GM21390 (cell line): Measurements from ENCODE around the gene MSH6.
"Not testable (repeated sequence)": the region's sequence is repeated elsewhere in the genome, so short reads cannot be mapped to it uniquely, and the experiment has no call there.

ENCODE experiments used
- ATAC-seq: cut with Tn5 transposase; IDR thresholded peaks from one replicate; pipeline ENCODE4 v1.9.1; 2021; ENCODE audit not compliant: unreplicated experiment

Gene MSH6

GRCh38 chr2:47838249-47838648 is 55.3 kb downstream of the MSH6 start:
- ATAC-seq, result no peak

GRCh38 chr2:47838686-47839085 is 55.7 kb downstream of the MSH6 start:
- no peak for ATAC-seq

- no peak for ATAC-seq
Measured at GRCh38 chr2:47842846-47843245, 59.9 kb downstream of the MSH6 start.

- ATAC-seq, result no peak
Measured at GRCh38 chr2:47843407-47843806, 60.5 kb downstream of the MSH6 start.

GRCh38 chr2:47844162-47844561 is 61.2 kb downstream of the MSH6 start:
- ATAC-seq, result no peak

GRCh38 chr2:47849368-47849767 is 66.4 kb downstream of the MSH6 start:
- ATAC-seq, result no peak

- no peak for ATAC-seq
Measured at GRCh38 chr2:47850198-47850597, 67.3 kb downstream of the MSH6 start.

- not testable (repeated sequence) for ATAC-seq
Measured at GRCh38 chr2:47853067-47853777, 70.3 kb downstream of the MSH6 start.
